Femur (tissue), 1 donor: ENCODE results near the gene FAM76B.
A peak's percentile ranks its signal among the peaks of the same experiment; 100 is the strongest.
"Not testable (repeated sequence)": the region's sequence is repeated elsewhere in the genome, so short reads cannot be mapped to it uniquely, and the experiment has no call there.

Source experiments
- DNase-seq: peaks from one replicate; pipeline ENCODE4 v3.0.0-alpha.2; 2017

Gene FAM76B

DNA sequence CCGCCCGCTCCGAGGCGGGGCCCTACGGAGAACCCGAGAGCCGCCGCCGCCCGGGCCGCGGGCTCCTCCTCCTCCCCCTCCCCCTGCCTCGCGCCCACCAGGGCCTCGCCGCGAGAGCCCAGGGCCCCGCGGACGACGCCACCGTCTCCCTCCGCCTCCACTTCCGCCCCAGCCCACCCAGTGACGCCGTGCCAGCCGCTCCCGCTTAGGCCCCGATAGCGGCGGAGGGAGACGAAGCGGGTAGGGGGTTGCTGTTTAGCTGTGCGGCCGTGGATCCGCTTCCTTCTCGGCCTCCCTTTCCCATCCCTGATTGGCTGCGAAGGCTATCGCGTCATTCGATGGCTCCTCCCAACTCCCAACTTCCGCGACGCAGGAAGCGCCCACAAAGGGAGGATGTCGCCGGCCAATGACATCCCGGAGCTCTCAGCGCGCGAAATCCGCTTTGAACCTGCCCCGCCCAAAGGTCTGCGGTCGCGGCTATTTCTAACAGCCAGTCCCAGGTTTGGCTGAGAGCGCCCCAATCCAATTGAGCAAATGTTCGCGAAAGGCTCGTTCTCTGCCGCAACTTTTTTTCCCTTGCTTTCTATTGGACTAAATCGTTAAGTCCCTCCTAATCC is at the start of gene FAM76B:
Gene FAM76B, minus strand, starts transcription at position 277 of the 617 bp plus-strand sequence. CDS start 304 bp downstream, outside the sequence.
- DNase-seq, result peak; percentile 99

DNA sequence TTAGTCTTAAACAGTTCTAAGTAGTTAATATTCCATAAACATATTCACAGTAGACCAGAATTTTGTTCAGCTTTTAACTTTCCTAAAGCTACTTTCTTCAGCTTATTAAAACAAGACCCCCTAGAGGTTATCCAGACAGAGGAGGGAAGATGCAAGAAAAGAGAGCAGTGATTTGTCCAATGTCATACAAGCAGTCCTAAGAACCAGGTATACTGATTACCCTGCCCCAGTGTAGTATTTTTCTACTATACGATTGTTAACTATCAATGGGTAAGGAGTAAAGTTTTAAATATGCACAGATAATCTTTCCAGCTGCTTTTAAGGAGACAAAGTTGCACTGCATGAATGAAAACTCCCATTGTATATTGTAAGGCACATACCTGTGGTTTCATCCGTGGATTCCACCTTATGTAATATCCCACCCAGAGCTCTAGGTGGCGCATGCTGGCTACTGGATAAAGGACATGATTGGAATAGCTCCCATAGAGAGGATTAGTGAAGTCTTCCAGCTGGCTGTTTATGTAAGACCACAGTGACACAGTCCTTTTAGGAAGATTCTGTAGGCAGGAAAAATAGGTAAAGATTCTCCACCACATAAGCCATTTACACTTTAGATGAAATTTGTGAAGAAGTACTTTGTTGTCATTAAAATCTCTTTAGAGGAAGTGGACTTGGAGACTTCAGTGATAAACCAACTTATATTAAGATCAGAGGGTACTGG is 46.3 kb upstream of the FAM76B start:
- peak; percentile 71 for DNase-seq

DNA sequence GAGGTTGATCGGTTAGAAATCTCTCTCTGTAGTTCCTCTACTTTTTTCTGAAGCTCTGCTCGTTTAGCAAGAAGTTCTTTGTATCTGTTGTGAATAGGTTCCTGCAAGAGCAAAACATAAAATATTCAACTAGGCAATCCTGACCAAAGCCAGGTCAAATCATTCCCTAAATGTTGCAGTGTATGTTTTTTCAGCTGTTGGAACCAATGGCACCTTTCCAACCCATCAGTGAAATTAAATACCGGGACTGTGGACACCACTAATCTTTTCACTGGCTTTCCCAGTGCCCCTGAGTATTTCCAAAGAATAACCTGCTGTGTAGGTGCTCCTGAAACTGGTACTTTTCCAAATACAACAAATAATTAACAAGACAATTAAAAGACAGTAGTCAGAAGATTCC is 45.8 kb upstream of the FAM76B start:
- no peak for DNase-seq

DNA sequence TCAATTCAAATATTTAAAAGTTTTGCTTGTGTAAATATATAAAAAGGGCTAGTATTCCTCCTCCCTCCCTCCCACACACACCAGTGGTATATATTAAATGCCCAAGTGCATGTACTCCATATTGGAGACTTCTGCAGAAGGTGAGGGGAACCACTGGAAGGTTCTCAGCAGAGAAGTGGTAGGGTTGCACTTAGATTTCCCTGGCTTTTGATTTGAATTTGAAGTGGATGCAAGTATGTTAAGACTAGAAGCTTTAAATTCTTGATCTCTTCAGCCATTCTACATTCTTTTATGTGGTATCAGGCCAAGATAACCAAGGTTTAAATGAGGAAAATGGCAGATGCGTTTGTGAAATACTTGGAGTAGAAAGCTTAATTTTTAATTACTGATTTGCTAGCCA is 43.8 kb upstream of the FAM76B start:
- no peak for DNase-seq

DNA sequence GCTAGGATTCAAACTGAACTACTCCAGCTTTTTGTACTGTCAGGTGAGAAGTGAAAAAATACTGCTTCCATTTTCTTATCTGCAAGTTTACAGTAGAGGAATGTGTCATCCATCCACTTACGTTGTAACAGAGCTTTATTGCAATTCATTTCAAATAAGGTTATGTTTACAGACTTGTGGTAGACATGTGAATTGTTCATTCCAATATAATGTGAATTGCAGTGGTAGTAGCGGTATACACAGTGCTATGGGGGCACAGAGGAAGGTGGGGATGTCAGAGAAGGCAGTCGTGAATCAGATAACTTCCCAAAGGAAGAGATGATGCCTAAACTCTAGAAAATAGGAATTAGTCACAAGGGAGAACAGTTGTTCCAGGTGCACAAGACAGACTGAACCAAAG is 43.2 kb upstream of the FAM76B start:
- no peak for DNase-seq

DNA sequence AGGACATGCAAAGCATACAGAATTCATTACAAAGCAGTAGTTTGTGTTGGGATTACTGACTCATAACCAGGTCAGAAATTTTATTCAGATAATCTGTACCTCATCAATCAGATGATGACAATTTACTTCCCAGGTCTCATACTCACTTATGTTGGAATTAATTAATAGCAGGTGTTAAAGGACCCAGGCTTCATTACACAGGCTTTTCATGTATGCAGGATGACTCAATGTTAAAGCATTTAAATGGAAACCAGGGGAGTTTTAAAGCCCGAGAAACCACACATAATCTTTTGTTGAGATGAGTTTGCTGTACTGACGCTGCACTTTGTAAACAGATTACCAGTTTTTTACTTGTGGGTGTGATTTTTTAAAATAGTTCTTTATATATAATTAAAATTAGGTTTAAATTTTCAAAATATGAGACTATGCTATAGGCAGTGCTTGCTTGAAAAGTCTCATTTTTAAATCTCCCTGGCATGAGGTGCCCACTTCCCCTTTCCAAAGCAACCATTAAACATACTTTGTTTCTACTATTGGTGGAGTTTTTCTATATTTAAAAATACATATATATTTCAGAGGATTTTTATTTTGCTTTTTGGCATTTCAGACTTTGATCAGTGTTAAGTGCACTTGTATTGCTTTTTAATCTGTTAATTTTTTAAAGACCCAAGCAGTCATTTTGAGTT is 41.8 kb upstream of the FAM76B start:
- DNase-seq, result no peak

DNA sequence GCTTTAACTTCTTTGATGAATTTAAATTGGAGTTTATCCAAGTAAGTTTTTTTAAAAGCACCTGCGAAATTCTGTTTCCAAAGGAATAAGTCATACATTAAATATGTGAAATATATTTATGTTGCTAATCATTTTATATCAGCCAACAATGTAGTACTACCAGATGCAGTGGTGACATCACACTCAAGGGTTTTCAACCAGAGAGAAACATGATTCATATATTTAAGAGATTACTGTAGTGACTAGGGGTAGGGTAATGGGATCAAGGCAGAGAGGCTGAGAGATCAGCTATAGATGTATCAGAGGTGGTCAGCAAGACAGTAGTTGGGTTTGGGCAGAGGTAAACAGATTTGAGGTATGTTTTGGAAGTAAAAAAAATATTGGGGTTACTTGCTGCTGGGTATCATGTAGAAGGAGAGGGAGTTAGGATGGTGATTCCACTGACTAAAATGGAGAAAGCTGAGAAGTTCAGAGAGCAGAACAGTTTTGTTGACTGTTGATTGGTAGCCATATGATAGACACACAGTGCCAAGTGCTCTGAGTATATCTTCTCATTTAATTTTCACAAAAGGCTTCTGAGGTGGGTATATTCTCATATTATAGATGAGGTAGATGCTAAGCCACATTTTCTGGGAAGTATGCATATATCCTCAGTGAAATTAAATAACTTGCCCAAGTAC is 40.1 kb upstream of the FAM76B start:
- no peak for DNase-seq

DNA sequence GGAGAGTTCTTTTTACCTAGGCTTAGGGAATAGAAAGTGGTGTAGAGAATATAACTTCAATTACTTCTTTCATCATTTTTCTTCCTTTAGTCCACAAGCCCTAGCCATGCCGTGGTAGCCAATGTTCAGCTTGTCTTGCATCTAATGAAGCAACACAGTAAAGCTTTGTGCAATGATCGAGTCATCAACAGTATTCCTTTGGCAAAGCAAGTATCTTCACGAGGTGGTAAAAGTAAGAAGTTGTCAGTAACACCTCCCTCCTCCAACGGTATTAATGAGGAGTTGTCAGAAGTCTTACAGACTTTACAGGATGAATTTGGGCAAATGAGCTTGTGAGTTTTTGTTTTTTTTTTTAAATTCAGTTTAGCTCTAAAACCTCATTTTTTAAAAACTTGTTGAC is 38.1 kb upstream of the FAM76B start:
- no peak for DNase-seq

DNA sequence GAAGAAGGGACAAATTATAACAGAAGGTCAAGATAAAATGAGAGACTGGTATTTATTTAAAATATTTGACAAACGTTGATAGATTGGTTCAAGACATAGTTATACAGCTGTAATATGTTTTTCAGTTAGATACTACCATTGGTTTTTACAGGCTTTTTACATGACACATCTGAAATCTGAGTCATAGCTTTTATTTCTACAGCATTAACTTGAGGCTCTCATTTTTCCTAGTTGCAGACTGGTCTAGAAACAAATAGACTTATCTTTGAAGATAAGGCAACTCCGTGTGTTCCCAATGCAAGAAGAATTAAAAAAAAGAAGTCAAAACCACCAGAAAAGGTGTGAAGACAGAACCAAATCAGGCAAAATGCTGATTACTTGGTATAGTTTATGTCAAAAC is 32.1 kb upstream of the FAM76B start:
- DNase-seq, result no peak

DNA sequence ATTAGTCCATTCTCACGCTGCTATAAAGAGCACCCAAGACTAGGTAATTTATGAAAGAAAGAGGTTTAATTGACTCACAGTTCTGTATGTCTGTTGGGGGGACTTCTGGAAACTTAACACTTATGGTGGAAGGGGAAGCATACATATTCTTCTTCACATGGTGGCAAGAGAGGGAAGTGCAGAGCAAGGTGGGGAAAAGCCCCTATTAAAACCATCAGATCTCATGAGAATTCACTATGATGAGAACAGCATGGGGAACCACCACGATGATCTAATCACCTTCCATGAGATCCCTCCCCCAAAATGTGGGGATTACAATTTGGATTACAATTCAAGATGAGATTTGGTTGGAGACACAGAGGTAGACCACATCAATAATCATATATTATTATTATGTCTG is 26.5 kb upstream of the FAM76B start:
- DNase-seq, result no peak

DNA sequence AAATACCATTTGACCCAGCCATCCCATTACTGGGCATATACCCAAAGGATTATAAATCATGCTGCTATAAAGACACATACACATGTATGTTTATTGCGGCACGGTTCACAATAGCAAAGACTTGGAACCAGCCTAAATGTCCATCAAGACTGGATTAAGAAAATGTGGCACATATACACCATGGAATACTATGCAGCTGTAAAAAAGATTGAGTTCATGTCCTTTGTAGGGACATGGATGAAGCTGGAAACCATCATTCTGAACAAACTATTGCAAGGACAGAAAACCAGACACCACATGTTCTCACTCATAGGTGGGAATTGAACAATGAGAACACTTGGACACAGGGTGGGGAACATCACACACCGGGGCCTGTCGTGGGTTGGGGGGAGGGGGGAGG is 21.5 kb upstream of the FAM76B start:
- not testable (repeated sequence) for DNase-seq

DNA sequence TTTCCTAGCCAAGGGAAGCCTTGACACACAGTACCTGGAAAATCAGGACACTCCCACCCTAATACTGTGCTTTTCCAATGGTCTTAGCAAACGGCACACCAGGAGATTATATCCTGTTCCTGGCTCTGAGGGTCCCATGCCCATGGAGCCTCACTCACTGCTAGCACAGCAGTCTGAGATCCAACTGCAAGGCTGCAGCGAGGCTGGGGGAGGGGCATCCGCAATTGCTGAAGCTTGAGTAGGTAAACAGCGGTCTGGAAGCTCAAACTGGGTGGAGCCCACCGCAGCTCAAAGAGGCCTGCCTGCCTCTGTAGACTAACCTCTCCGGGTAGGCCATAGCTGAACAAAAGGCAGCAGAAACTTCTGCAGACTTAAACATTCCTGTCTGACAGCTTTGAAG is 16.9 kb upstream of the FAM76B start:
- DNase-seq, result not testable (repeated sequence)

DNA sequence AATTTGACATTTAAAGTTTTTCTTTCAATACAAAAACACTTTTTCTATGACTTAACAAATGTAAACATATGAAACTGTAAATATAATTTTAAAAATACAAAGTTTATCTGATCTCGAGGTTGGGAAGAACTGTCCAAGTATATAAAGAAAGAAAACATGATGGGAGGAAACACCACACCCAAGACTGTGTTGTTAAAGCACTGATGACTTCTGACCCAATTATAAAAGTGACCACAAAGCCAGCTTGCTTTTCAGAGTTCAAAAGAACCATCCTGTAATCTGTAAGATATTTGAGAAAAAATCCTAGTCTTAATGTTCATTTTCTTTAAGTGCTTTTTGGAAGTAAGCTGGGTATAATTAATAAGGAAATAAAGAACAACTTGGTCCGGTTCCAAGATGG is 16.3 kb upstream of the FAM76B start:
- no peak for DNase-seq

DNA sequence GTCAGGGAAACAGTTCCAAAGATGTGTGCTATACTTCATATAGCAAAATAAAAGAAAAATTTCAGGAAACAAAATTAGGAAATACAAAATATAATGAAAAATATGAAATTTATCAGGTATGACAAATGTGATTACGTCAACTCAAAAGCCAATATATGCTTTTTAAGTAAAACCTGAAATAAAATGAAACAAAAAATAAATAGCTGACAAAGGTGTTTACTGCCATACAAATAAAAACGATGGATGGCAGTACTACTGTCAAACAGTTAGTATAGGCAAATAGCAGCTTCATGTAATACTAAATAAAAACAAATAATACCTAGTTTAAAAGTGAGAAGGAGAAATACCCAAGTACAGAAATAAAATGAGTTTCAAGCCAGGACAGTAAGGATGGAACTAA is 14.4 kb upstream of the FAM76B start:
- no peak for DNase-seq

DNA sequence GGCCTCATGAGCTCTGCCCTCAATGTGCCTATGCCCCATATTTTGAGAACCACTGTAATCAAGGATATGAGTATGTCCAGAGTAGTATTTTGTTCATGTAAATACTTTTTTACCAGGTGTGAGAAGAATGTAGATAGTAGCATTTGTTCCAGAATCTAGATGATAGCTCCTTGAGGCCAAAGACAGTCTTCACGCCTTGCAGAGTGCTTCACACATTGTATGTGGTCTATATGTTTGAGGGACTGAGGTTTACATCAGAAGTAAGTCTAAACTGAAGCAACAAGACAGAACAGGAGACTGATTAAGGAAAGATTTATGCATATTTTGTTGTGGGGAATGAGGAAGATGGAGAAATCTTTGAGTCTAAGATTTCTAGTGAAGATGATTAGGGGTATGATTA is 13.2 kb upstream of the FAM76B start:
- no peak for DNase-seq

DNA sequence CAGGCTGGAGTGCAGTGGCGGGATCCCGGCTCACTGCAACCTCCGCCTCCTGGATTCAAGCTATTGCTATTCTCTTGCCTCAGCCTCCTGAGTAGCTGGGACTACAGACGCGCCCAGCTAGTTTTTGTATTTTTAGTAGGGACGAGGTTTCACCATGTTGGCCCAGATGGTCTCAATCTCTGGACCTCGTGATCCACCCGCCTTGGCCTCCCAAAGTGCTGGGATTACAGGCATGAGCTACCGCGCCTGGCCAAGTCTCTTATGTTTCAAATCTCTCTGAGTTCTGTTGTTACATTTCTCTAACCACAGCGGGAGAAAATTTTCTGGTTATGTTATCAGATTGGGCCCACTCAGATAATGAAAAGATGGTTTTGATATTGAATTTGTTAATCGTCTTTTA is 10.9 kb upstream of the FAM76B start:
- DNase-seq, result no peak

DNA sequence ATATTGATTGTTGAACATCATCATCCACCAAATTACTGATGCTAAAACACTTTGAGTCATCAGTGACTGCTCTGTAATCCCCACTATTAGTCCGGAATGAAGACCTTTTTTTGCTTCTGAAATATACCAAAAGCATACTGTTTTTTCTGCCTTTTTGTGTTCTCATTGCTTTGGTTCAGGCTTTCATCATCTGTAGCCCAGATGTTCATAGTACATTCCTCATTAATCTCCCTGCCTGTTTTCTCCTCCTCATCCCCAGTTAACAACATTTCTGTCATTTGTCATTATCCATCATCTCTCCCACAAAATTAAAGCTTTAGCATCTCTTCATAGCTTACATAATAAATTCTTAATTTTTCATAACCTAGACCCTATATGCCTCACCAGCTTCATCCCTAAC is 10.0 kb upstream of the FAM76B start:
- DNase-seq, result no peak

DNA sequence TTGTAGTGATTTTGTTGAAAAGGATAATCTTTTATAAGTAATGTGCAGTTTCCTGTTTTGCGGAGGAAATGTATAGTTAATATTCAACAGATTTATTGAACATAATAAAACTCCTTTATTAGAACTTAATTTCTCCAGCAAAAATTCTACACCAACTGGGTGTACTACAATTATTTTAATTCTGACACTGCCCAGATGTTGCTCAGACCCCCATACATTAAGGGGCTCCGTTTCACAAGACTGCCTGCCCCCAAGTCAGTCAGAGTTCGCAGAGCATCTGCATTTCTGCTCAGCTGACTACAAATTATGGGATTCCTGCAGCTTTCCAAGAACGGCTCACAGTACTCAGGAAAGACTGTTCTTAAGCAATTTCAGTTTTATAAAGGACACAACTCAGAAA is 6.9 kb upstream of the FAM76B start:
- DNase-seq, result no peak

DNA sequence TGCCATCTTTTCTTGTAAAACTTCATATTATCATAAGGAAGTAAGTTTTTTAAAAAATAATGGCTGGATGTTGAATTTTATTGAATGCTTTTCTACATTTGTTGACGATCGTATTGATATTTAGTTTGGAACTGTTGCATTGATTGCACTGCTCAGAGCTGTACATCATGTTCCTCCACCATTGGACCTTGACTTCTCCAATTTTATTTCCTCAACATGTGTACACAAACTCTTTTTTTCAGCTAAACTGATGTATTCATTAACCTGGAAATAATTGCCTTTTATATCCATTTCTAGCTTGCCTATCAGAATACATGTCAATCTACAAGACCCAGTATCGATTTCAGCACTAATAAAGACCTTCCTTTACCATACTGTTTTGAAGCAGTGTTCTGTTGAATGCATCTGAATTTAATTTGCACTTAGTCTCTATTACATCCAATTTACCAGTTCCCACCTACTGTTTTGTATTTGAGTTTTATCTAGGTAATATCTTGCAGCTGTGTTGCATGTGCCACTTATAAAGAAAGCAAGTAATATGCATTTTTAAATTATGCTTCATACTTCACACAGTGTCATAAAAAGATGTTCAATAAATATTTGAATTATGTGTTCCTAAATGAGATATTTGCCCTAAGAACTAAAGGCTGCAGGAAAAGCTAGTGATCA is 6.2 kb upstream of the FAM76B start:
- DNase-seq, result no peak

DNA sequence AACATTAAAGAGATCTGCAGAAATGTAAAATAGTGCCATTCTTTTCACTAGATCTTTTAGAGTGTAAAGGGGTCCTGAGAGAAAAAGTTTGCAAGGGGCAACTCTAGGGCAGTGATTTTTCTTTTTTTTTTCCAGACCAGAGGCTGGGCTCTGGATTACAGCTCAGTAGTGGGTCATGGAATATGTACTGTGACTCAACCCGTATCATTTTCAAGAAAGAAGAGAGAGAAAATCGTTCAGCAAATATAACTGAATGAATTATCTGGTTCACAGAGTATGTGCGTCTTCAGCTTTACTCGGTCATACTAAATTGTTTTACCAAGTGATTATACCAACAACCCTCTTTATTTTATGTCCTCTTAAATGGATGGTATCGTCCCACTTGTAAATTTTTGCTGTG is 4.5 kb upstream of the FAM76B start:
- no peak for DNase-seq

DNA sequence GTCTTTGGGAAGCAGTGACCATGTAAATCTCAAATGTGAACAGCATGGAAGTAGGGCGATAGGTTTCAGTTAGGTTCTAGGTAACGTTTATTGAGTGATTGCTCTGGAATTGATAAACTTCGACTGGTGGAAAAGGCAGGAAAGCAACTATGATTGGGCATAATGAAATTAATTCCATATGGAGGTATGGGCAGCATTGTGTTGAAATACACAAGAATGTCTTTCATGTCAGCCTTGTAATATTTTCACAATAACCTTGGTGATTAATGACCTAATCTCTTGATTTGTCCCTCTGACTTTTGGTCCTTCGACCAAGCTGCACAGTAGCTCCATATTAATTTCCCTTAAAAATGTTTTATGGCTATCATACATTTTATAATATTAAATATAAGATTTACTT is 3.5 kb upstream of the FAM76B start:
- no peak for DNase-seq

DNA sequence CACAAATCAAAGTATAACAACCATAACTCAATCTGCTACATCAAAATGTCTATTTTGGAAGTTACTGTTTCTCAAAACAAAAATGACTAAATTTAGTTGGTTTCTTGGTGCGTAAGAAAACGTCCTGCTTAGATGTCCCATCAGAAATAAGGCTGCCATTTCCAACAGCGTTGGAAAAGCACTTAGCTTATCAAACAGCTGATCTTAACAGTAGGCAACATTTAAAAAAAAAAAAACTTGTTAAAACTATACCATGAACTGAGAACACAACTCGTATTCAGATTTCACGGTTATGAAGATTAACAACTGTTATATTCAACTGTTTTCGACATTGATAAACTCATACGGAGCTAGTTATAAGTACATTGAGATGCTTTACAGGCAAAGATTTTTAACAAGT is 3.1 kb upstream of the FAM76B start:
- no peak for DNase-seq

DNA sequence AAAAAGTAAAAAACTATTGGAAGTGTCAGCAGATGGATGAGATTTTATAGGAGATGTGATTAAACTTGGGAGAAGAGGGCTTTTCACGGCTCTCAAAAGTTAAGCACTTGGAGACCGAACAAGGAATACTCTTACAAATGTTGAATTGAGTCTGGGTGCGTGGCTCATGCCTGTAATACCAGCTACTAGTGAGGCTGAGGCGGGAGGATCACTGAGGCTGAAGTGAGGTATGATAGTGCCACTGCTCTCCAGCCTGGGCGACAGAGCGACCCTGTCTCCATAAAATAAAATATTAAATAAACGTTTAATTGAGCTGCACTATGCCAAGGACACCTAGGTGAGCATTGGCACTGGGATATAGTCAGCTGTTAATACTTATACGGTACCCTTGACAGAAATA is 2.6 kb upstream of the FAM76B start:
- DNase-seq, result peak; percentile 15
